AG10803 (cell line): ENCODE results near the gene ELOB.

Experiments used
- DNase-seq: peaks from one replicate; pipeline ENCODE4 v3.0.0; 2010; ENCODE audit warnings: low read depth
- H3K4me3 ChIP-seq: 2 replicates; pipeline ENCODE4 v1.5.1; 2011; ENCODE audit warnings: mild to moderate bottlenecking, low read length, control low read depth
- CTCF ChIP-seq: conservative IDR thresholded peaks from 2 replicates; pipeline ENCODE4 v1.5.1; 2011; ENCODE audit warnings: mild to moderate bottlenecking, low read length, control low read depth, inconsistent platforms

ELOB gene

GRCh38 chr16:2769100-2769529, 8.0 kb downstream of the ELOB start:
- no peak for DNase-seq
- TF ChIP-seq CTCF: no peak
- no peak overlapping the region for H3K4me3 ChIP-seq

GRCh38 chr16:2768403-2769089, 8.5 kb downstream of the ELOB start:
- H3K4me3 ChIP-seq: no peak overlapping the region
- DNase-seq: no peak
- no peak for TF ChIP-seq CTCF

GRCh38 chr16:2767891-2768290, 9.2 kb downstream of the ELOB start:
- no peak for TF ChIP-seq CTCF
- H3K4me3 ChIP-seq: no peak overlapping the region
- no peak for DNase-seq

GRCh38 chr16:2767140-2767731, 9.8 kb downstream of the ELOB start:
- H3K4me3 ChIP-seq: no peak overlapping the region
- TF ChIP-seq CTCF: no peak
- no peak for DNase-seq

- TF ChIP-seq CTCF: no peak
- DNase-seq: no peak
- no peak overlapping the region for H3K4me3 ChIP-seq
Measured at GRCh38 chr16:2766430-2767139, 10.5 kb downstream of the ELOB start.

GRCh38 chr16:2765462-2766404, 11.3 kb downstream of the ELOB start:
- no peak for DNase-seq
- TF ChIP-seq CTCF: no peak
- no peak overlapping the region for H3K4me3 ChIP-seq
